HG03175 (cell line): ENCODE measurements around the gene SKAP2.

ENCODE experiments used
- ATAC-seq: cut with Tn5 transposase; IDR thresholded peaks from one replicate; pipeline ENCODE4 v1.9.1; 2021; ENCODE audit warnings: mild to moderate bottlenecking, moderate library complexity; ENCODE audit not compliant: unreplicated experiment

The SKAP2 gene

GRCh38 chr7:26779978-26780595 is 84.3 kb downstream of the SKAP2 start:
- ATAC-seq, result no peak

- ATAC-seq, result no peak
These were observed 87.0 kb downstream of the SKAP2 start for GRCh38 chr7:26777385-26777784.

- ATAC-seq, result no peak
These were observed 103.9 kb downstream of the SKAP2 start for GRCh38 chr7:26760501-26760900.

GRCh38 chr7:26759108-26759507 is 105.3 kb downstream of the SKAP2 start:
- no peak for ATAC-seq

- ATAC-seq, result no peak
These were observed 121.2 kb downstream of the SKAP2 start for GRCh38 chr7:26743205-26743604.

- no peak for ATAC-seq
These were observed 128.3 kb downstream of the SKAP2 start for GRCh38 chr7:26735976-26736600.

GRCh38 chr7:26729150-26729775 is 135.1 kb downstream of the SKAP2 start:
- ATAC-seq, result no peak

- no peak for ATAC-seq
These were observed 138.3 kb downstream of the SKAP2 start for GRCh38 chr7:26726051-26726450.

GRCh38 chr7:26724795-26725194 is 139.6 kb downstream of the SKAP2 start:
- ATAC-seq, result no peak

GRCh38 chr7:26723129-26723528 is 141.3 kb downstream of the SKAP2 start:
- no peak for ATAC-seq

GRCh38 chr7:26721450-26721849 is 142.9 kb downstream of the SKAP2 start:
- ATAC-seq, result no peak

GRCh38 chr7:26718063-26718462 is 146.3 kb downstream of the SKAP2 start:
- no peak for ATAC-seq

- no peak for ATAC-seq
These were observed 150.0 kb downstream of the SKAP2 start for GRCh38 chr7:26714438-26714837.

- ATAC-seq, result no peak
These were observed 150.4 kb downstream of the SKAP2 start for GRCh38 chr7:26714006-26714405.

- ATAC-seq, result no peak
These were observed 155.0 kb downstream of the SKAP2 start for GRCh38 chr7:26709210-26709990.

GRCh38 chr7:26705567-26705966 is 158.8 kb downstream of the SKAP2 start:
- no peak for ATAC-seq

GRCh38 chr7:26704786-26705185 is 159.6 kb downstream of the SKAP2 start:
- ATAC-seq, result no peak

GRCh38 chr7:26704036-26704435 is 160.4 kb downstream of the SKAP2 start:
- no peak for ATAC-seq

GRCh38 chr7:26700893-26701292 is 163.5 kb downstream of the SKAP2 start:
- no peak for ATAC-seq

- ATAC-seq, result no peak
These were observed 164.0 kb downstream of the SKAP2 start for GRCh38 chr7:26700386-26700785.

GRCh38 chr7:26699766-26700165 is 164.6 kb downstream of the SKAP2 start:
- ATAC-seq, result no peak

- no peak for ATAC-seq
These were observed 165.6 kb downstream of the SKAP2 start for GRCh38 chr7:26698806-26699205.
